GM10266 (cell line): ENCODE results near the gene CCR3.

Experiments used
- DNase-seq: peaks from one replicate; pipeline ENCODE4 v3.0.0; 2012; ENCODE audit errors: extremely low spot score
- CTCF ChIP-seq: IDR thresholded peaks from 2 replicates; pipeline ENCODE4 v1.5.1; 2012; ENCODE audit warnings: mild to moderate bottlenecking, low read depth; ENCODE audit not compliant: control insufficient read depth, insufficient read depth; ENCODE audit errors: missing control alignments

Gene CCR3

GRCh38 chr3:46209746-46210470 is 32.4 kb upstream of the CCR3 start:
- DNase-seq: no peak
- TF ChIP-seq CTCF: no peak

GRCh38 chr3:46212101-46212500 is 30.2 kb upstream of the CCR3 start:
- DNase-seq: no peak
- TF ChIP-seq CTCF: no peak

- DNase-seq: no peak
Observed at GRCh38 chr3:46213201-46213600, 29.1 kb upstream of the CCR3 start.

GRCh38 chr3:46214751-46215352 is 27.4 kb upstream of the CCR3 start:
- DNase-seq: peak; percentile 31
- TF ChIP-seq CTCF: peak; percentile 45

More at GRCh38 chr3:46213201-46213600, 29.1 kb upstream of the CCR3 start:
- TF ChIP-seq CTCF: no peak

- no peak for DNase-seq
- TF ChIP-seq CTCF: no peak
Observed at GRCh38 chr3:46215810-46216414, 26.3 kb upstream of the CCR3 start.

GRCh38 chr3:46218196-46218709 is 24.0 kb upstream of the CCR3 start:
- DNase-seq: no peak
- TF ChIP-seq CTCF: no peak

GRCh38 chr3:46221391-46221790 is 20.9 kb upstream of the CCR3 start:
- no peak for TF ChIP-seq CTCF
- DNase-seq: no peak
